ENCODE measurements around the gene ALG3.

DNA sequence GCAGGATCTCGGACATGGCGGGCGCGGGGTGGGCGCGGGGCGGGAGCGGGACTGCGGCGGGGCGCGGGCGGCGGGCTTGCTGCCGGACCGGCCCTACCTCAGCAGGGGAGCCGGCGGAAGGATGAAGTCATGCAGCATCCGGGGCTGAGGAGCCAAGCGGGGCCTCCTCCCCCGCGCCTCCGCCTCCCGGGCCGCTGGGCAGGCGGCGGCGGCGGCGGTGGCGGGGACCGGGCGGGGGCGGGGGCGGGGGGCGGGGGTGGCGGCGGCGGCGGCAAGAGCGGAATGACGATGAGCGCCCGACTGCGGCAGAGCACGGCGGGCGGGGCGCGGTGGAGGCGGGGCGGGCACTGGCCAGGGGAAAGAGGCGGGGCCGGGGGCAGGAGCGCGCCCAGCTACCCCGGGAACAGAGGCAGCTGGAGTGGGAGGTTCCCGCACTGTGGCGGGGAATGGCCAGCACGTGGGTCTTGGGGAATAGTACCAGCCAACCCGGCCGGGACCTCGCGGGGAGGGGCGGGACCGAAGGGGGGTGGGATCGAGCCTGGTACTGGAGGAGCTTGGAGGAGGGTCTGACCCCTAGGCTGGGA, 12.6 kb upstream of the ALG3 start, which contains the start of gene CAMK2N2:
- TF ChIP-seq GATA2 (IDR thresholded peaks at IDR 0.05; ENCODE audit: low read depth, low read length), result no peak
- no peak for TF ChIP-seq GATA3 (IDR thresholded peaks at IDR 0.05; ENCODE audit: low read depth, low read length)
